Inferior parietal cortex (tissue), 1 donor: Measurements from ENCODE around the gene S100A2.
"Not testable (repeated sequence)": the region's sequence is repeated elsewhere in the genome, so short reads cannot be mapped to it uniquely, and the experiment has no call there.

Experiments used
- DNase-seq: peaks from one replicate; pipeline ENCODE4 v3.0.0-alpha.2; 2016; ENCODE audit errors: extremely low spot score

The S100A2 gene

GRCh38 chr1:153563991-153564390 lies 1.7 kb downstream of the S100A2 start:
- no peak for DNase-seq

- DNase-seq = no peak
Observed at GRCh38 chr1:153563483-153563901, 2.2 kb downstream of the S100A2 start.

- DNase-seq = not testable (repeated sequence)
Observed at GRCh38 chr1:153562021-153562420, 3.6 kb downstream of the S100A2 start.

GRCh38 chr1:153561466-153561985 lies 4.1 kb downstream of the S100A2 start:
- no peak for DNase-seq

- no peak for DNase-seq
Observed at GRCh38 chr1:153560771-153561465, 4.7 kb downstream of the S100A2 start.

GRCh38 chr1:153560241-153560640 lies 5.4 kb downstream of the S100A2 start:
- DNase-seq = no peak

- DNase-seq = no peak
Observed at GRCh38 chr1:153557877-153558276, 7.8 kb downstream of the S100A2 start.

- no peak for DNase-seq
Observed at GRCh38 chr1:153556348-153556747, 9.3 kb downstream of the S100A2 start.

GRCh38 chr1:153553830-153554541 lies 11.7 kb downstream of the S100A2 start:
- no peak for DNase-seq

- DNase-seq = no peak
Observed at GRCh38 chr1:153553096-153553495, 12.5 kb downstream of the S100A2 start.

GRCh38 chr1:153552335-153552734 lies 13.3 kb downstream of the S100A2 start:
- no peak for DNase-seq

- DNase-seq = no peak
Observed at GRCh38 chr1:153550827-153551500, 14.7 kb downstream of the S100A2 start.

GRCh38 chr1:153550398-153550758 lies 15.3 kb downstream of the S100A2 start:
- no peak for DNase-seq

- DNase-seq = no peak
Observed at GRCh38 chr1:153549741-153550397, 15.8 kb downstream of the S100A2 start.

GRCh38 chr1:153548722-153549688 lies 16.6 kb downstream of the S100A2 start, which contains the start of gene S100A3:
TSS of gene S100A3 (minus strand) at chr1:153549258. CDS start at chr1:153548485, 773 bp downstream.
- no peak for DNase-seq

- no peak for DNase-seq
Observed at GRCh38 chr1:153547560-153548551, 17.8 kb downstream of the S100A2 start.

- no peak for DNase-seq
Observed at GRCh38 chr1:153546796-153547559, 18.7 kb downstream of the S100A2 start.

GRCh38 chr1:153546371-153546770 lies 19.3 kb downstream of the S100A2 start:
- no peak for DNase-seq
